Right renal pelvis (tissue), 4 donors: ENCODE data around the gene FBLN1. TPM values are rescaled to one million over a fixed set of nuclear protein-coding genes. Genes with fewer than 3 reads are reported as not detected.
"Not testable (repeated sequence)": the region's sequence is repeated elsewhere in the genome, so short reads cannot be mapped to it uniquely, and the experiment has no call there.

ENCODE experiments used
- DNase-seq, 4 donors: peaks; one replicate each; pipeline ENCODE4 v3.0.0-alpha.2; 2013; ENCODE audit warnings: low read depth in 4 of 4, low spot score in 3 of 4, missing footprints in 1 of 4
- polyA plus RNA-seq, 4 donors: library from polyadenylated mRNA; unstranded; fragments of 120-200 nt; gene quantifications; one replicate each; pipeline ENCODE4 v1.2.1, GENCODE V29; 2013; ENCODE audit not compliant: insufficient read length in 4 of 4

FBLN1 gene
- polyA plus RNA-seq: 100 to 1,000 TPM in 3 of 4 donors, 10 to 100 TPM in 1; 95.2 to 194 (median 139) TPM

- DNase-seq: no peak
Observed at GRCh38 chr22:45502215-45503049, at the start of gene FBLN1. TSS of gene FBLN1 (plus strand) at chr22:45502883. CDS start at chr22:45502986, 103 bp downstream.

GRCh38 chr22:45453764-45454163, 48.9 kb upstream of the FBLN1 start:
- DNase-seq: no peak

GRCh38 chr22:45454275-45454674, 48.4 kb upstream of the FBLN1 start:
- no peak for DNase-seq

GRCh38 chr22:45455212-45455611, 47.5 kb upstream of the FBLN1 start:
- DNase-seq: no peak

- DNase-seq: no peak
Observed at GRCh38 chr22:45455621-45456020, 47.1 kb upstream of the FBLN1 start.

GRCh38 chr22:45456811-45457210, 45.9 kb upstream of the FBLN1 start:
- no peak for DNase-seq

- DNase-seq: no peak
Observed at GRCh38 chr22:45458532-45458931, 44.2 kb upstream of the FBLN1 start.

- no peak for DNase-seq
Observed at GRCh38 chr22:45459235-45459634, 43.4 kb upstream of the FBLN1 start.

- peak; percentile 67 to 73 (median 70) for DNase-seq
Observed at GRCh38 chr22:45460288-45461109, 42.2 kb upstream of the FBLN1 start.

- DNase-seq: no peak
Observed at GRCh38 chr22:45462034-45462655, 40.5 kb upstream of the FBLN1 start.

- not testable (repeated sequence) for DNase-seq
Observed at GRCh38 chr22:45463691-45464090, 39.0 kb upstream of the FBLN1 start.

GRCh38 chr22:45465633-45466032, 37.0 kb upstream of the FBLN1 start:
- no peak for DNase-seq

- no peak for DNase-seq
Observed at GRCh38 chr22:45468872-45469271, 33.8 kb upstream of the FBLN1 start.

- no peak for DNase-seq
Observed at GRCh38 chr22:45469281-45470073, 33.2 kb upstream of the FBLN1 start.

- DNase-seq: no peak
Observed at GRCh38 chr22:45470871-45471270, 31.8 kb upstream of the FBLN1 start.

- no peak for DNase-seq
Observed at GRCh38 chr22:45472426-45472825, 30.3 kb upstream of the FBLN1 start.

- no peak for DNase-seq
Observed at GRCh38 chr22:45473626-45474237, 29.0 kb upstream of the FBLN1 start.

- DNase-seq: peak in 1 of 4 donors; percentile 55
Observed at GRCh38 chr22:45475063-45475747, 27.5 kb upstream of the FBLN1 start.

GRCh38 chr22:45475851-45476514, 26.7 kb upstream of the FBLN1 start:
- DNase-seq: no peak
